NCI-H446 treated with DMSO at 0.1 percent for 48 hours (cell line): ENCODE results near the gene ZNF107.
"Not testable (repeated sequence)": the region's sequence is repeated elsewhere in the genome, so short reads cannot be mapped to it uniquely, and the experiment has no call there.

Experiments
- DNase-seq: peaks from one replicate; lab custom pipeline; 2025; lab: John Stamatoyannopoulos, UW

Gene ZNF107

GRCh38 chr7:64643566-64643965 lies 22.4 kb upstream of the ZNF107 start:
- DNase-seq = no peak

GRCh38 chr7:64651203-64651602 lies 14.7 kb upstream of the ZNF107 start:
- no peak for DNase-seq

GRCh38 chr7:64651632-64652165 lies 14.2 kb upstream of the ZNF107 start:
- no peak for DNase-seq

DNA sequence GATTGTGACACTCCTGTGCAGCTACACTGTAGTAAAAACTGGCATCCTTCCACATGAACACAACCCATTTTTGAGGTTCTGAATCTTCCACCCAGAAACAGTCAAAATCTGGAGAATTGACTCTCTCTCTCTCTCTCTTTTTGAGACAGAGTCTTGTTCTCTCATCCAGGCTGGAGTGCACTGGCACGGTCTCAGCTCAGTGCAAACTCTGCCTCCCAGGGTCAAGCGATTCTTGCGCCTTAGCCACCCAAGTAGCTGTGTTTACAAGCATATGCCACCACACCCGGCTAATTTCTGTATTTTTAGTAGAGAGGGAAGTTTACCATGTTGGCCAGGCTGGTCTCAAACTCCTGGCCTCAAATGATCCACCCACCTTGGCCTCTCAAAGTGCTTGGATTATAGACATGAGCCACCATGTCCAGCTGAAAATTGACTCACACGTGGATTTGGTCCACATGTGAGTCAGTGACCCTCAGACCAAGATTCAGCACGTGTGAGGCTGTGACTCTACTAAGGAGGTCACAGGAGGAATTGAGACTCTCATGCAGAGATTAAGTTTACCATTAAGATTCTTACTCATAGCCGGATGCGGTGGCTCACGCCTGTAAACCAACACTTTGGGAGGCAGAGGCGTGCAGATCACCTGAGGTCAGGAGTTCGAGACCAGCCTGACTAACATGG lies 12.1 kb upstream of the ZNF107 start:
- no peak for DNase-seq

- DNase-seq = no peak
These were observed 11.0 kb upstream of the ZNF107 start for GRCh38 chr7:64654796-64655548.

DNA sequence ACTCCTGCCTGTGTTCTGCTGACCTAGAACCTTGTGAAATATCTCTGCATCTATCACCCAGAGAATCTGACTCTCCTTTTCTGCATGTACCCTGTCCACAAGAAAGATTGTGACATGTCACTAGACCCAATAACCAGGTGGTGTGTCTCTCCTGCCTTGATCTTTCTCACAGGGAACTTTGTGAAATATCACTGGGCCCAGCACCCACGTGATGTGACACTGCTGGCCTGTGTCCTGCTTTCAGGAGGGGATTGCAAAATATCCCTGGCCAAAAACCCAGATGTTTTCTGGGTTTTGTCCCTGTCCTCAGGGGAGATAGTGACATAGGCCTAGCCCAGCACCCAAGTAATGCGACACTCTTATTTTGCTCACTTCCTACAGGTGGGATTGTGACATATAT lies 10.1 kb upstream of the ZNF107 start:
- DNase-seq = no peak

DNA sequence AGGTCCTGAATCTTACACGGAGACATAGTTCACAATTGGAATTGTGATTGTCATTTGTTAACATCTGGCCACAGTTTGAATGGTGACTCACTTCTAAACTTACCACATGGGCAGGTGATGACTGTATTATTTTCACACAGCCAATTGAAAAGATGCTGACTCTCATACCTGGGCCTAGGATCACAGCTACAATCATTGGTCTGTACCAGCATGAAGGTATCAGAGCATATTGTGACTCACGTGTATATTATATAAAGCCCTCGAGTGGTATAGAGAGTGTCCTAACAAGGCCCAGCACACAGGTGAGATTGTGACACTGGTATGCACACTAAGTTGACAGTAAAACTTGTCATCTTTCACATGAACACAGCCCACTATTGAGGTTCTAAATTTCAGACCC lies 9.4 kb upstream of the ZNF107 start:
- DNase-seq = no peak

DNA sequence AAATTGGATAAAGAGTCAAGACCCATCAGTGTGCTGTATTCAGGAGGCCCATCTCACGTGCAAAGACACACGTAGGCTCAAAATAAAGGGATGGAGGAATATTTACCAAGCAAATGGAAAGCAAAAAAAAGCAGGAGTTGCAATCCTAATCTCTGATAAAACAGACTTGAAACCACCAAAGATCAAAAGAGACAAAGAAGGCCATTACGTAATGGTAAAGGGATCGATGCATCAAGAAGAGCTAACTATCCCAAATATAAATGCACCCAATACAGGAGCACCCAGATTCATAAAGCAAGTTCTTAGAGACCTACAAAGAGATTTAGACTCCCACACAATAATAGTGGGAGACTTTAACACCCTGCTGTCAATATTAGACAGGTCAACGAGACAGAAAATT lies 3.8 kb upstream of the ZNF107 start:
- not testable (repeated sequence) for DNase-seq

- no peak for DNase-seq
These were observed 724 bp downstream of the ZNF107 start for GRCh38 chr7:64666663-64667050.

DNA sequence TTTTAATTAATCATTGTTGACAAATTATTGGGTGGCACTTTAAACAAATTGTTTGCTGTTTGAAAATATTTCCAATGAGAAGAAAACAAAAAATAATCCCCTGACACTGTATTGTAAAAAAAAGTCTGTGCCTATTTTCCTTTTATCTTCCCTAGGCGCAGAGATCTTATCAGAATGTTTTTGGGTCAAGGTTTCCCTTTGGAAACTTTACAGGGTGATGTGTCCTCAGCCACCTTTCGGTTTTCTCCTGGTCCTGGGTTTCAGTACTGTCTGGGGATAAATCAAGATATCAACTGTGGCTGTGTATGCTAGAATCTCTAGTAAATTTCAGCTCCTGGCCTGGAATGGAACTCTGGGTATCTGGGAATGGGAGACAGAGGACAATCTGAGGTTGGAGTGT lies 1.4 kb downstream of the ZNF107 start:
- DNase-seq = no peak

- no peak for DNase-seq
These were observed 6.5 kb downstream of the ZNF107 start for GRCh38 chr7:64672414-64672813.

DNA sequence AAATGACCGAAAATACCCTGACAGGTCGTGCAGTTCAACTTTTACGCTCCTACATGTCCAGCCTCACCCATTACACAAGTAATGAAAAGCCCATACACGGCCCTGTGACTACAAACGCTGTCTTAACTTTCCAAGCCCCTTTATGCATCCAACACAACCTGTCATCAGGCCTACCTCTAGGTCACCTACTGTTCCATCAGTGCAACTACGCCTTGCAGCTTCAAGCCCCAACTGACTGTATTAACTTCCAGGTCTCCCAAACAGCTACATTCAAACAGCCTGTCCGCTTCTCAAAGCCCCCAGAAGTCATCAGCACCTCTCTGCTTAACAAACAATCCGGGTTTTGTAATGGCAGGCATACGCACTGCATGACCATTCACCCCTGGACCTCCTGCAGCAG lies 19.2 kb downstream of the ZNF107 start:
- no peak for DNase-seq

- no peak for DNase-seq
These were observed 19.8 kb downstream of the ZNF107 start for GRCh38 chr7:64685741-64686140.

- DNase-seq = no peak
These were observed 20.7 kb downstream of the ZNF107 start for GRCh38 chr7:64686493-64687184.

DNA sequence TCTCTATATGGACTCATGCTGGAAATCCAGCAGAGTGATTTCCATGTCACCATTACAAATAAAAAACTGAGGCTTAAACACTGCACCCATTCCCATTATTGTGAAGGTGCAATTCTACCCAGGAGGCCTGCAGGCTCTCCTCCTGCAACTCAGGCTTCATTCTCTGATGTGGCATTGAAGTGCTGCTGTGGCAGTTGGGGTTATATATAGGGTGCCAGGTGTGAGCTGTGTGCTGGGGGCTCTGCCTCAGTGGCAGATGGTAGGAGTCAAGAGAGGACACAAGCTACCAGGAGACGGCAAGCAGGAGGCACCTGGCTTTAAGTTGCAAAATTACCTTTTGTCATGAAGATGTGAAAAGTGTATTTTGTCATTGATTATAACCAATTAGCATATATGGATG lies 21.3 kb downstream of the ZNF107 start:
- no peak for DNase-seq

DNA sequence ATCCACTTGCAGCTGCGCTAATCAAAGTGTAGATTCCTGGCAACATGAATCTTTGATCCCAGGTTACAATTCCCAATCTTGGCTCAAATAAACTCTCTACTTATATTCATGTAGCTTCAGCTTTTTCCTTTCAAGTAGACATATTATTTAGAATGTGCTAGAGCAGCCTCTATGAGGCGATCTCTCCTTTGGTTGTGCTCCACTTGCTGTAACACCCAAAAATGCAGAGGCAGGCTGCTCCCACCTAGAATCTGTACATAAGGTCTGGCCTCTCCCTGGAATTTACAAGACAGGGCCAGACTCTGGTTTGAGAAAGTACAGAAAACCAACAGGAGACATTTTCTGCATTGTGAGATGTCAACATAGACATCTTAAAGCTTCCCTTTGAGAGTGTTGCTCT lies 23.1 kb downstream of the ZNF107 start:
- no peak for DNase-seq

DNA sequence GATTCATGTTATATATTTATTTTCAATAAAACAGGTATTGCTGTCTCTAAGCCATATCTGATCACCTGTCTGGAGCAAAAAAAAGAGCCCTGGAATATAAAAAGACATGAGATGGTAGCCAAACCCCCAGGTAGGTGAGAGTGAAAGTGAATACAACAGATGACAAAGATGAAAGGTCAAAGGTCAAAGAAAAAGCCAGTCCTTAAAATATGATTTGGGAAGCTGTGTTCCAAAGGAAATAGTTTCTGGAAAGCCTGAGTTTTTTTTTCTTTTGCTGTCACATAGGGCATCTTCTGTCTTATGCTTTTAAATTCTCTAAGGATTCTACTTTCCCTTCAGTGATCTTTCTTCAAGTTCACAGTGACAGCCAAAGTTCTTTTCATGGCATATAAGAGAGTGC lies 25.9 kb downstream of the ZNF107 start:
- DNase-seq = no peak

- DNase-seq = not testable (repeated sequence)
These were observed 31.9 kb downstream of the ZNF107 start for GRCh38 chr7:64697863-64698262.

GRCh38 chr7:64706625-64707292 lies 40.8 kb downstream of the ZNF107 start:
- DNase-seq = no peak

- DNase-seq = not testable (repeated sequence)
These were observed 52.0 kb downstream of the ZNF107 start for GRCh38 chr7:64717896-64718295.

GRCh38 chr7:64729089-64729848 lies 63.3 kb downstream of the ZNF107 start:
- DNase-seq = no peak
